Thoracic aorta (tissue), 2 donors: Measurements from ENCODE around the gene RAB40C. TPM values are rescaled to one million over a fixed set of nuclear protein-coding genes. Genes with fewer than 3 reads are reported as not detected.

ENCODE experiments used
- ATAC-seq: fragments of 150-250 bp; one replicate; pipeline ENCODE4 v1.8.0; 2017; ENCODE audit warnings: low read depth; ENCODE audit not compliant: insufficient number of reproducible peaks, low FRiP score
- DNase-seq: peaks from one replicate; pipeline ENCODE4 v3.0.0-alpha.2; 2020; ENCODE audit warnings: low spot score
- H3K27ac ChIP-seq, 2 donors: fragments of 200-600 bp; sonication (generic); 1 replicate in 1 of 2; 2 replicates in 1 of 2; pipeline ENCODE4 v1.5.1; 2016; ENCODE audit warnings: mild to moderate bottlenecking in 2 of 2, moderate library complexity in 2 of 2
- H3K27me3 ChIP-seq: fragments of 200-600 bp; sonication (generic); replicated peaks from 2 replicates; pipeline ENCODE4 v1.6.0; 2016; ENCODE audit warnings: mild to moderate bottlenecking; ENCODE audit not compliant: insufficient read depth
- H3K36me3 ChIP-seq: fragments of 200-600 bp; sonication (generic); one replicate; pipeline ENCODE4 v1.5.1; 2016
- H3K4me1 ChIP-seq, 2 donors: fragments of 200-600 bp; sonication (generic); 1 replicate in 1 of 2; 2 replicates in 1 of 2; pipeline versions ENCODE4 v1.5.1 to v1.6.0; 2016; ENCODE audit warnings: low read depth in 2 of 2, mild to moderate bottlenecking in 1 of 2; ENCODE audit not compliant: control insufficient read depth in 1 of 2
- H3K4me3 ChIP-seq: fragments of 200-600 bp; sonication (generic); 2 replicates; pipeline ENCODE4 v1.5.1; 2016; ENCODE audit warnings: mild to moderate bottlenecking
- H3K9me3 ChIP-seq: fragments of 200-600 bp; sonication (generic); 2 replicates; pipeline ENCODE4 v1.5.1; 2016
- total RNA-seq, 2 donors: library from RNA; depleted of rRNA; stranded (reverse); fragments of >200 nt; gene quantifications; one replicate each; pipeline versions ENCODE4 v1.1.0 to v1.2.3, GENCODE V29; 2016
- TF ChIP-seq, protein P1 (sequence below): fragments of 200-600 bp; sonication (generic); IDR thresholded peaks from one replicate; pipeline ENCODE4 v1.5.1; 2019; ENCODE audit warnings: antibody characterized with exemption

Gene RAB40C
- total RNA-seq, 2 donors from 2014 or later, result 19.0 to 25.9 TPM

GRCh38 chr16:630815-631405 lies 41.0 kb downstream of the RAB40C start, which contains the start of gene WFIKKN1:
TSS of gene WFIKKN1 (plus strand) at chr16:630985. CDS start at chr16:631254, 269 bp downstream.
- H3K4me1 ChIP-seq, result peaks cover 11 to 21% of the 10 kb centered on the region in 2 donors
- H3K27me3 ChIP-seq, result no peaks in the 10 kb centered on the region
- TF ChIP-seq, protein P1, sequence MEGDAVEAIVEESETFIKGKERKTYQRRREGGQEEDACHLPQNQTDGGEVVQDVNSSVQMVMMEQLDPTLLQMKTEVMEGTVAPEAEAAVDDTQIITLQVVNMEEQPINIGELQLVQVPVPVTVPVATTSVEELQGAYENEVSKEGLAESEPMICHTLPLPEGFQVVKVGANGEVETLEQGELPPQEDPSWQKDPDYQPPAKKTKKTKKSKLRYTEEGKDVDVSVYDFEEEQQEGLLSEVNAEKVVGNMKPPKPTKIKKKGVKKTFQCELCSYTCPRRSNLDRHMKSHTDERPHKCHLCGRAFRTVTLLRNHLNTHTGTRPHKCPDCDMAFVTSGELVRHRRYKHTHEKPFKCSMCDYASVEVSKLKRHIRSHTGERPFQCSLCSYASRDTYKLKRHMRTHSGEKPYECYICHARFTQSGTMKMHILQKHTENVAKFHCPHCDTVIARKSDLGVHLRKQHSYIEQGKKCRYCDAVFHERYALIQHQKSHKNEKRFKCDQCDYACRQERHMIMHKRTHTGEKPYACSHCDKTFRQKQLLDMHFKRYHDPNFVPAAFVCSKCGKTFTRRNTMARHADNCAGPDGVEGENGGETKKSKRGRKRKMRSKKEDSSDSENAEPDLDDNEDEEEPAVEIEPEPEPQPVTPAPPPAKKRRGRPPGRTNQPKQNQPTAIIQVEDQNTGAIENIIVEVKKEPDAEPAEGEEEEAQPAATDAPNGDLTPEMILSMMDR, result no peak
- no peak within 1 kb of the TSS for H3K27ac ChIP-seq
- DNase-seq, result no peak
- no peak within 1 kb of the TSS for H3K4me3 ChIP-seq
- peaks cover 13% of the 10 kb centered on the region for H3K36me3 ChIP-seq
- no peak for ATAC-seq
- no peaks in the 10 kb centered on the region for H3K9me3 ChIP-seq

DNA sequence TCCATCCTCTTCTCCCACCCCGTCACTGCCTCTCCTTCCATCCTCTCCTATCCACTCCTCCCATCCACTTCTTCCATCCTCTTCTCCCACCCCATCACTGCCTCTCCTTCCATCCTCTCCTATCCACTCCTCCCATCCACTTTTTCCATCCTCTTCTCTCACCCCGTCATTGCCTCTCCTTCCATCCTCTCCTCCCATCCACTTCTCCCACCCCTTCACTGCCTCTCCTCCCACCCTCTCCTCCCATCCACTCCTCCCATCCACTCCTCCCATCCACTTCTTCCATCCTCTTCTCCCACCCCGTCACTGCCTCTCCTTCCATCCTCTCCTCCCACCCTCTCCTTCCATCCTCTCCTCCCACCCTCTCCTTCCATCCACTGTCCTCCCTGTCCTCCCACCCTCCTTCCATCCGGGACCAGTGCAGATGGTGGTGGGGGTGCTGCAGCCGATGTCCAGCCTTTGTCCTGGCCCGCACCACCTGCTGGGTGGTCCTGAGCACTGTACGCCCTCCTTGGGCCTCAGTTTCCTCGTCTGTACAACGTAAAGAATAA lies 42.0 kb downstream of the RAB40C start:
- no peak for ATAC-seq
- H3K4me3 ChIP-seq, result no peak overlapping the region
- no peak overlapping the region for H3K27ac ChIP-seq
- H3K9me3 ChIP-seq, result no peaks in the 10 kb centered on the region
- H3K36me3 ChIP-seq, result peaks cover 11% of the 10 kb centered on the region
- TF ChIP-seq, protein P1, result no peak
- no peak for DNase-seq
- H3K27me3 ChIP-seq, result no peaks in the 10 kb centered on the region
- H3K4me1 ChIP-seq, result peaks cover 11 to 21% of the 10 kb centered on the region in 2 donors

DNA sequence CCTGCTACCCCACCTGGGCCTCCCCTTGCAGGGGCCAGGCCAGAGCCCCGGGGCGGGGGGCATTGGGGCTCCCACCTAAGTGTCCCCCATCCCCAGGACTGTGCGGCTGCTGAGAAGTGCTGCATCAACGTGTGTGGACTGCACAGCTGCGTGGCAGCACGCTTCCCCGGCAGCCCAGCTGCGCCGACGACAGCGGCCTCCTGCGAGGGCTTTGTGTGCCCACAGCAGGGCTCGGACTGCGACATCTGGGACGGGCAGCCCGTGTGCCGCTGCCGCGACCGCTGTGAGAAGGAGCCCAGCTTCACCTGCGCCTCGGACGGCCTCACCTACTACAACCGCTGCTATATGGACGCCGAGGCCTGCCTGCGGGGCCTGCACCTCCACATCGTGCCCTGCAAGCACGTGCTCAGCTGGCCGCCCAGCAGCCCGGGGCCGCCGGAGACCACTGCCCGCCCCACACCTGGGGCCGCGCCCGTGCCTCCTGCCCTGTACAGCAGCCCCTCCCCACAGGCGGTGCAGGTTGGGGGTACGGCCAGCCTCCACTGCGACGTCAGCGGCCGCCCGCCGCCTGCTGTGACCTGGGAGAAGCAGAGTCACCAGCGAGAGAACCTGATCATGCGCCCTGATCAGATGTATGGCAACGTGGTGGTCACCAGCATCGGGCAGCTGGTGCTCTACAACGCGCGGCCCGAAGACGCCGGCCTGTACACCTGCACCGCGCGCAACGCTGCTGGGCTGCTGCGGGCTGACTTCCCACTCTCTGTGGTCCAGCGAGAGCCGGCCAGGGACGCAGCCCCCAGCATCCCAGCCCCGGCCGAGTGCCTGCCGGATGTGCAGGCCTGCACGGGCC lies 42.8 kb downstream of the RAB40C start:
- ATAC-seq (no peak), DNase-seq (no peak)
- H3K9me3 ChIP-seq, result no peaks in the 10 kb centered on the region
- H3K27me3 ChIP-seq, result no peaks in the 10 kb centered on the region
- H3K36me3 ChIP-seq, result peaks cover 5% of the 10 kb centered on the region
- TF ChIP-seq, protein P1, result no peak
- no peak overlapping the region for H3K27ac ChIP-seq
- H3K4me1 ChIP-seq, result peaks cover 11 to 27% of the 10 kb centered on the region in 2 donors
- H3K4me3 ChIP-seq, result no peak overlapping the region

DNA sequence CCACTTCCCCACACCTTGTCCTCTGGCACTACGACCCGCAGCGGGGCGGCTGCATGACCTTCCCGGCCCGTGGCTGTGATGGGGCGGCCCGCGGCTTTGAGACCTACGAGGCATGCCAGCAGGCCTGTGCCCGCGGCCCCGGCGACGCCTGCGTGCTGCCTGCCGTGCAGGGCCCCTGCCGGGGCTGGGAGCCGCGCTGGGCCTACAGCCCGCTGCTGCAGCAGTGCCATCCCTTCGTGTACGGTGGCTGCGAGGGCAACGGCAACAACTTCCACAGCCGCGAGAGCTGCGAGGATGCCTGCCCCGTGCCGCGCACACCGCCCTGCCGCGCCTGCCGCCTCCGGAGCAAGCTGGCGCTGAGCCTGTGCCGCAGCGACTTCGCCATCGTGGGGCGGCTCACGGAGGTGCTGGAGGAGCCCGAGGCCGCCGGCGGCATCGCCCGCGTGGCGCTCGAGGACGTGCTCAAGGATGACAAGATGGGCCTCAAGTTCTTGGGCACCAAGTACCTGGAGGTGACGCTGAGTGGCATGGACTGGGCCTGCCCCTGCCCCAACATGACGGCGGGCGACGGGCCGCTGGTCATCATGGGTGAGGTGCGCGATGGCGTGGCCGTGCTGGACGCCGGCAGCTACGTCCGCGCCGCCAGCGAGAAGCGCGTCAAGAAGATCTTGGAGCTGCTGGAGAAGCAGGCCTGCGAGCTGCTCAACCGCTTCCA lies 43.6 kb downstream of the RAB40C start:
- peaks cover 11 to 32% of the 10 kb centered on the region in 2 donors for H3K4me1 ChIP-seq
- no peaks in the 10 kb centered on the region for H3K9me3 ChIP-seq
- no peak for ATAC-seq
- TF ChIP-seq, protein P1, result no peak
- no peaks in the 10 kb centered on the region for H3K36me3 ChIP-seq
- DNase-seq, result no peak
- H3K4me3 ChIP-seq, result no peak overlapping the region
- H3K27me3 ChIP-seq, result no peaks in the 10 kb centered on the region
- H3K27ac ChIP-seq, result no peak overlapping the region
